K562 (cell line): ENCODE data around the gene DNPEP. TPM values are rescaled to one million over a fixed set of nuclear protein-coding genes. Genes with fewer than 3 reads are reported as not detected.

Experiments used
- ATAC-seq: fragments of 200-7000 bp; cut with Tn5 transposase; 3 replicates; pipeline ENCODE4 v1.9.1; 2020; ENCODE audit warnings: moderate library complexity
- BruUV-seq: library from RNA; stranded (reverse); fragments of 400-500 nt; replicated peaks from 2 replicates; lab custom pipeline; 2021; lab: Mats Ljungman, UMichigan
- CTCF ChIA-PET: fragments of 300-600 bp; formaldehyde crosslinking; extraction: SDS; loops from one replicate; lab custom pipeline; 2021; ENCODE audit warnings: low intra/inter-chr PET ratio; lab: Yijun Ruan, JAX
- POLR2A ChIA-PET: fragments of 300-600, 350-650 bp; sonication (Branson Sonifier 250); formaldehyde crosslinking; extraction: SDS; loops from one replicate; lab custom pipeline; 2021; ENCODE audit warnings: antibody characterized with exemption, inconsistent platforms; lab: Yijun Ruan, JAX
- DNase-seq, 4 experiments: peaks; one replicate each; pipeline versions ENCODE4 v3.0.0 to v3.0.0-alpha.2; 2011 to 2018; ENCODE audit warnings: low spot score in 3 of 4, mixed read lengths in 3 of 4; ENCODE audit errors: extremely low read depth in 1 of 4
- FAIRE-seq: peaks from 2 replicates; lab custom pipeline; 2011; peaks lifted over from hg19 to GRCh38; lab: Jason Lieb, UNC
- H2AFZ ChIP-seq: 2 replicates; pipeline ENCODE4 v1.6.0; 2011; ENCODE audit warnings: low read depth, low read length, control low read depth, inconsistent platforms
- H3K27ac ChIP-seq: fragments of 200-600 bp; 3 replicates; pipeline ENCODE4 v1.8.0; 2011; ENCODE audit warnings: low read depth, mild to moderate bottlenecking, control low read depth, inconsistent platforms, low read length, moderate library complexity, mixed read lengths; ENCODE audit errors: extremely low read depth
- H3K27me3 ChIP-seq, 2 experiments: fragments of 300-600 bp in 1 of 2; 2 replicates in 1 of 2; 3 replicates in 1 of 2; pipeline versions ENCODE4 v1.6.0 to v1.8.0; 2011; ENCODE audit warnings: inconsistent platforms in 2 of 2, low read length in 2 of 2, mild to moderate bottlenecking in 1 of 2, mixed read lengths in 1 of 2, moderate library complexity in 1 of 2; ENCODE audit not compliant: control insufficient read depth in 2 of 2, insufficient read depth in 2 of 2
- H3K36me3 ChIP-seq: fragments of 300-600 bp; 3 replicates; pipeline ENCODE4 v1.8.0; 2011; ENCODE audit warnings: mild to moderate bottlenecking, low read length, inconsistent platforms; ENCODE audit not compliant: control insufficient read depth, insufficient read depth
- H3K4me1 ChIP-seq, 2 experiments: fragments of 200-600 bp in 1 of 2; replicated peaks in 1 of 2; 2 replicates in 1 of 2; 3 replicates in 1 of 2; pipeline versions ENCODE4 v1.5.1 to v1.8.0; 2011; ENCODE audit warnings: inconsistent platforms in 2 of 2, low read length in 2 of 2, mild to moderate bottlenecking in 1 of 2, mixed read lengths in 1 of 2, moderate library complexity in 1 of 2; ENCODE audit not compliant: control insufficient read depth in 2 of 2, insufficient read depth in 2 of 2
- H3K4me2 ChIP-seq: 2 replicates; pipeline ENCODE4 v1.6.1; 2011; ENCODE audit warnings: low read length, control low read depth, inconsistent platforms, mixed read lengths; ENCODE audit not compliant: insufficient read depth
- H3K4me3 ChIP-seq: fragments of 200-600 bp; sonication (generic), shearing (Covaris generic); 2 replicates; pipeline ENCODE4 v1.5.1; 2016; ENCODE audit warnings: control low read depth, inconsistent platforms
- H3K79me2 ChIP-seq: fragments of 200-600 bp; 3 replicates; pipeline ENCODE4 v1.8.0; 2011; ENCODE audit warnings: low read length, inconsistent platforms; ENCODE audit not compliant: control insufficient read depth, insufficient read depth
- H3K9ac ChIP-seq, 2 experiments: 2 replicates each; pipeline versions ENCODE4 v1.6.0 to v1.6.1; 2011; ENCODE audit warnings: low read depth in 2 of 2, low read length in 2 of 2, control low read depth in 1 of 2, inconsistent platforms in 1 of 2, mild to moderate bottlenecking in 1 of 2, mixed read lengths in 1 of 2; ENCODE audit not compliant: insufficient read depth in 1 of 2
- H3K9me1 ChIP-seq: one replicate; pipeline ENCODE4 v1.6.0; 2011; ENCODE audit warnings: inconsistent platforms, mild to moderate bottlenecking, low read length, moderate library complexity; ENCODE audit not compliant: control insufficient read depth, insufficient read depth
- H3K9me3 ChIP-seq: replicated peaks from 2 replicates; pipeline ENCODE4 v1.5.1; 2011; ENCODE audit warnings: low read depth, low read length, inconsistent platforms; ENCODE audit not compliant: control insufficient read depth, insufficient read depth
- H4K20me1 ChIP-seq: replicated peaks from 2 replicates; pipeline ENCODE4 v1.6.1; 2011; ENCODE audit warnings: low read length, inconsistent platforms, mixed read lengths; ENCODE audit not compliant: control insufficient read depth, insufficient read depth
- BRCA1 ChIP-seq, 2 experiments: fragments of 450-650 bp in 1 of 2; sonication (generic) in 1 of 2; formaldehyde crosslinking in 1 of 2; IDR thresholded peaks; 2 replicates each; pipeline versions ENCODE4 v1.5.0 to v1.6.1; 2017 to 2020; ENCODE audit warnings: mild to moderate bottlenecking in 1 of 2, missing genetic modification reagents in 1 of 2
- C11orf30 ChIP-seq: fragments of 450-650 bp; IDR thresholded peaks from 2 replicates; pipeline ENCODE4 v1.6.1; 2016; ENCODE audit warnings: low read depth, mild to moderate bottlenecking
- KDM4B ChIP-seq, 2 experiments: fragments of 450-650 bp in 1 of 2; sonication (generic) in 1 of 2; IDR thresholded peaks; 2 replicates each; pipeline ENCODE4 v1.6.1; 2016 to 2017; ENCODE audit warnings: borderline replicate concordance in 2 of 2, antibody characterized with exemption in 1 of 2, low read depth in 1 of 2, mild to moderate bottlenecking in 1 of 2
- MED1 ChIP-seq: sonication (generic); formaldehyde crosslinking; IDR thresholded peaks from 2 replicates; pipeline ENCODE4 v1.8.1; 2023; ENCODE audit warnings: missing genetic modification reagents, borderline replicate concordance
- NFE2 ChIP-seq: IDR thresholded peaks from 2 replicates; pipeline ENCODE4 v1.6.1; 2014; ENCODE audit warnings: antibody characterized with exemption, low read depth
- NFE2L1 ChIP-seq: fragments of 450-650 bp; IDR thresholded peaks from 2 replicates; pipeline ENCODE4 v1.6.1; 2016; ENCODE audit warnings: missing genetic modification characterization, low read depth, mild to moderate bottlenecking, missing compliant biosample characterization, moderate library complexity, borderline replicate concordance
- POLR2H ChIP-seq: IDR thresholded peaks from 2 replicates; pipeline ENCODE4 v1.6.1; 2016; ENCODE audit warnings: missing genetic modification characterization, low read depth, mild to moderate bottlenecking, control low read depth, missing compliant biosample characterization, moderate library complexity
- RFX7 ChIP-seq: fragments of 250-450 bp; sonication (Bioruptor Pico); IDR thresholded peaks from 2 replicates; pipeline ENCODE4 v1.5.1; 2021; ENCODE audit warnings: mild to moderate bottlenecking
- SMARCB1 ChIP-seq: IDR thresholded peaks from 2 replicates; pipeline ENCODE4 v1.6.1; 2011; ENCODE audit warnings: improper control_type of control experiment, low read depth; ENCODE audit not compliant: insufficient read length
- ZFPM2 ChIP-seq: fragments of 250-450 bp; sonication (Bioruptor Pico); IDR thresholded peaks from 2 replicates; pipeline ENCODE4 v1.5.1; 2022; ENCODE audit warnings: mild to moderate bottlenecking
- ZNF316 ChIP-seq: fragments of 450-650 bp; IDR thresholded peaks from 2 replicates; pipeline ENCODE4 v1.6.1; 2016
- ZNF354B ChIP-seq: fragments of 250-450 bp; sonication (Bioruptor Pico); IDR thresholded peaks from 2 replicates; pipeline ENCODE4 v1.4.0; 2020
- ZNF384 ChIP-seq: IDR thresholded peaks from 2 replicates; pipeline ENCODE4 v1.6.1; 2012; ENCODE audit warnings: low read depth, low read length, improper control_type of control experiment
- ZNF583 ChIP-seq: fragments of 250-450 bp; sonication (Bioruptor Pico); IDR thresholded peaks from 2 replicates; pipeline ENCODE4 v1.4.0; 2020
- ZNF584 ChIP-seq: fragments of 200-800 bp; sonication (Bioruptor generic); IDR thresholded peaks from 2 replicates; pipeline ENCODE4 v1.6.1; 2016; ENCODE audit warnings: low read depth, mild to moderate bottlenecking, missing genetic modification characterization, missing compliant biosample characterization
- WGBS: fragments of 100-300 bp; shearing (Covaris generic); methylation state at CpG from one replicate; pipeline ENCODE4 v1.1.6; 2016; ENCODE audit warnings: low coverage, mixed read lengths; ENCODE audit not compliant: insufficient coverage; ENCODE audit errors: missing lambda C conversion rate; 5-methylcytosine and 5-hydroxymethylcytosine counted together
- in situ Hi-C: fragments of 300-500 bp; cut with MboI; formaldehyde crosslinking; loops from 4 replicates; pipeline ENCODE4 v1.15.0; 2018; ENCODE audit warnings: inconsistent platforms, mixed read lengths
- intact Hi-C: fragments of 100-400 bp; cut with micrococcal nuclease; formaldehyde crosslinking; loops from 2 replicates; pipeline ENCODE4 v1.14.2; 2022
- polyA plus RNA-seq, 8 experiments: library from polyadenylated mRNA; depleted of rRNA in 4 of 8; stranded (reverse) in 5 of 8; unstranded in 3 of 8; fragments of >200 nt; fragmentation: Nextera tagmentation in 2 of 8; fragmentation: Illumina TruSeq in 1 of 8; extraction: Ambion mirVana in 2 of 8; extraction: Trizol in 1 of 8; gene quantifications; 2 replicates each; pipeline versions ENCODE4 v1.2.1 to v1.2.3, GENCODE V29; 2011 to 2014; ENCODE audit warnings: inconsistent platforms in 1 of 8, missing spikeins in 1 of 8
- total RNA-seq, 7 experiments: library from RNA; depleted of rRNA in 6 of 7; stranded (reverse); fragments of >200 nt in 6 of 7; fragmentation: Illumina TruSeq in 2 of 7; extraction: Trizol in 2 of 7; gene quantifications; 2 replicates each; pipeline versions ENCODE4 v1.2.1 to v1.2.3, GENCODE V29; 2011 to 2021; ENCODE audit warnings: low replicate concordance in 1 of 7
- TF ChIP-seq, protein P1 (sequence below): fragments of 150-350 bp; IDR thresholded peaks from 2 replicates; pipeline ENCODE4 v1.6.1; 2014; ENCODE audit warnings: low read depth, mild to moderate bottlenecking, low read length, borderline replicate concordance
- TF ChIP-seq, protein P2 (sequence below): fragments of 150-350 bp; conservative IDR thresholded peaks from 2 replicates; pipeline ENCODE4 v1.6.1; 2014; ENCODE audit warnings: low read length

DNPEP gene
- total and polyA plus RNA-seq, 9 of the 15 experiments (the other 6 are each of a cell fraction or from before 2014, with no cell fraction given): 34.6 to 71.4 (median 45.5) TPM

DNA sequence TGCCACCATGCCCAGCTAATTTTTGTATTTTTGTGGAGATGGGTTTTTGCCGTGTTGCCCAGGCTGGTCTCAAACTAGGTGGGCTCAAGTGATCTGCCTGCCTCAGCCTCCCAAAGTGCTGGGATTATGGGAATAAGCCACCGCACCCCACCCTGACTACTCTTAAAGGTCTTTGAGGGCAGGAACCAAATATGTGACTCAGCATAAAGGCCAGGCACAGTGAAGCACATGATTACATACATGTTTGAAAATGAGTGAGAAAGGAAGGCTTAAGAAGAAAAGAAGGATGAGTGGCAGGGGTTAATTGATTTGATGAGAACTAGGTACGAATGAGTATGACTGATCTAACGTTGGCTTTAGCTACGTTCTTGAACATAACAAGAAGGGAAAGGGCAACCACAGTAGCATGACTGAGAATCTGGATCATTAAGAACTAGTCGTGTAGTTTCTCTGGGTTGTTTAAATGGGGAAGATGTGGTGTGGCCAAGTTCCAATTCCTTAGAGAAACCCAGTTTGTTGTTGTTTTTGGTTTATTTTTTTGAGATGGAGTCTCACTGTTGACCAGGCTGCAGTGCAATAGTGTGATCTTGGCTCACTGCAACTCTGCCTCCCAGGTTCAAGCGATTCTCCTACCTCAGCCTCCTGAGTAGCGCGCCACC, 61.9 kb downstream of the DNPEP start:
- Histone ChIP-seq H3K36me3 (no peaks in the 10 kb centered on the region), H2AFZ (no peak overlapping the region), H3K9ac (no peak overlapping the region), H3K4me3 (no peak overlapping the region), H3K9me3 (no peaks in the 10 kb centered on the region), H3K4me1 (no peaks in the 10 kb centered on the region), H3K4me2 (no peak overlapping the region), H3K27ac (no peak overlapping the region), H3K79me2 (no peaks in the 10 kb centered on the region), H3K9me1 (no peaks in the 10 kb centered on the region), H3K27me3 (peaks cover 0 to 4% of the 10 kb centered on the region in 2 experiments; a peak in 2 of 5 replicates), H4K20me1 (no peaks in the 10 kb centered on the region)
- ChIA-PET POLR2A (no interaction called here), CTCF (no interaction called here)
- in situ Hi-C loops (no loop called here), intact Hi-C loops (no loop called here)
- no TSS peak for BruUV-seq
- WGBS: 0% methylated on average over 9 of the region's 9 CpGs
- FAIRE-seq: no peak
- DNase-seq: no peak
- ATAC-seq: no peak
- TF ChIP-seq NFE2L1 (tag) (peak; percentile 54), C11orf30 (peak; percentile 83), ZFPM2 (no peak), MED1 (CRISPR knock-in tag) (no peak), RFX7 (CRISPR knock-in tag) (no peak), ZNF316 (peak; percentile 90), POLR2H (tag) (no peak), NFE2 (peak; percentile 41; the same call in 1 of the 2 replicates), ZNF583 (CRISPR knock-in tag) (no peak), ZNF354B (CRISPR knock-in tag) (no peak), SMARCB1 (no peak), BRCA1 (IDR thresholded peaks at IDR 0.05) (no peak), BRCA1 (CRISPR knock-in tag; IDR thresholded peaks at IDR 0.05) (no peak), ZNF384 (no peak), ZNF584 (CRISPR knock-in tag) (no peak), KDM4B (IDR thresholded peaks at IDR 0.05; ENCODE audit: borderline replicate concordance in 2 of 2, low read depth in 1 of 2) (no peak)
- TF ChIP-seq, protein P1, sequence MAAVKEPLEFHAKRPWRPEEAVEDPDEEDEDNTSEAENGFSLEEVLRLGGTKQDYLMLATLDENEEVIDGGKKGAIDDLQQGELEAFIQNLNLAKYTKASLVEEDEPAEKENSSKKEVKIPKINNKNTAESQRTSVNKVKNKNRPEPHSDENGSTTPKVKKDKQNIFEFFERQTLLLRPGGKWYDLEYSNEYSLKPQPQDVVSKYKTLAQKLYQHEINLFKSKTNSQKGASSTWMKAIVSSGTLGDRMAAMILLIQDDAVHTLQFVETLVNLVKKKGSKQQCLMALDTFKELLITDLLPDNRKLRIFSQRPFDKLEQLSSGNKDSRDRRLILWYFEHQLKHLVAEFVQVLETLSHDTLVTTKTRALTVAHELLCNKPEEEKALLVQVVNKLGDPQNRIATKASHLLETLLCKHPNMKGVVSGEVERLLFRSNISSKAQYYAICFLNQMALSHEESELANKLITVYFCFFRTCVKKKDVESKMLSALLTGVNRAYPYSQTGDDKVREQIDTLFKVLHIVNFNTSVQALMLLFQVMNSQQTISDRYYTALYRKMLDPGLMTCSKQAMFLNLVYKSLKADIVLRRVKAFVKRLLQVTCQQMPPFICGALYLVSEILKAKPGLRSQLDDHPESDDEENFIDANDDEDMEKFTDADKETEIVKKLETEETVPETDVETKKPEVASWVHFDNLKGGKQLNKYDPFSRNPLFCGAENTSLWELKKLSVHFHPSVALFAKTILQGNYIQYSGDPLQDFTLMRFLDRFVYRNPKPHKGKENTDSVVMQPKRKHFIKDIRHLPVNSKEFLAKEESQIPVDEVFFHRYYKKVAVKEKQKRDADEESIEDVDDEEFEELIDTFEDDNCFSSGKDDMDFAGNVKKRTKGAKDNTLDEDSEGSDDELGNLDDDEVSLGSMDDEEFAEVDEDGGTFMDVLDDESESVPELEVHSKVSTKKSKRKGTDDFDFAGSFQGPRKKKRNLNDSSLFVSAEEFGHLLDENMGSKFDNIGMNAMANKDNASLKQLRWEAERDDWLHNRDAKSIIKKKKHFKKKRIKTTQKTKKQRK: no peak
- TF ChIP-seq, protein P2, sequence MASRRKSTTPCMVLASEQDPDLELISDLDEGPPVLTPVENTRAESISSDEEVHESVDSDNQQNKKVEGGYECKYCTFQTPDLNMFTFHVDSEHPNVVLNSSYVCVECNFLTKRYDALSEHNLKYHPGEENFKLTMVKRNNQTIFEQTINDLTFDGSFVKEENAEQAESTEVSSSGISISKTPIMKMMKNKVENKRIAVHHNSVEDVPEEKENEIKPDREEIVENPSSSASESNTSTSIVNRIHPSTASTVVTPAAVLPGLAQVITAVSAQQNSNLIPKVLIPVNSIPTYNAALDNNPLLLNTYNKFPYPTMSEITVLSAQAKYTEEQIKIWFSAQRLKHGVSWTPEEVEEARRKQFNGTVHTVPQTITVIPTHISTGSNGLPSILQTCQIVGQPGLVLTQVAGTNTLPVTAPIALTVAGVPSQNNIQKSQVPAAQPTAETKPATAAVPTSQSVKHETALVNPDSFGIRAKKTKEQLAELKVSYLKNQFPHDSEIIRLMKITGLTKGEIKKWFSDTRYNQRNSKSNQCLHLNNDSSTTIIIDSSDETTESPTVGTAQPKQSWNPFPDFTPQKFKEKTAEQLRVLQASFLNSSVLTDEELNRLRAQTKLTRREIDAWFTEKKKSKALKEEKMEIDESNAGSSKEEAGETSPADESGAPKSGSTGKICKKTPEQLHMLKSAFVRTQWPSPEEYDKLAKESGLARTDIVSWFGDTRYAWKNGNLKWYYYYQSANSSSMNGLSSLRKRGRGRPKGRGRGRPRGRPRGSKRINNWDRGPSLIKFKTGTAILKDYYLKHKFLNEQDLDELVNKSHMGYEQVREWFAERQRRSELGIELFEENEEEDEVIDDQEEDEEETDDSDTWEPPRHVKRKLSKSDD: no peak
